K562 (cell line): Measurements from ENCODE around the gene SENP1. TPM values are rescaled to one million over a fixed set of nuclear protein-coding genes. Genes with fewer than 3 reads are reported as not detected.

Source experiments
- ATAC-seq: fragments of 200-7000 bp; cut with Tn5 transposase; 3 replicates; pipeline ENCODE4 v1.9.1; 2020; ENCODE audit warnings: moderate library complexity
- BruUV-seq: library from RNA; stranded (reverse); fragments of 400-500 nt; replicated peaks from 2 replicates; lab custom pipeline; 2021; lab: Mats Ljungman, UMichigan
- CTCF ChIA-PET: fragments of 300-600 bp; formaldehyde crosslinking; extraction: SDS; loops from one replicate; lab custom pipeline; 2021; ENCODE audit warnings: low intra/inter-chr PET ratio; lab: Yijun Ruan, JAX
- POLR2A ChIA-PET: fragments of 300-600, 350-650 bp; sonication (Branson Sonifier 250); formaldehyde crosslinking; extraction: SDS; loops from one replicate; lab custom pipeline; 2021; ENCODE audit warnings: antibody characterized with exemption, inconsistent platforms; lab: Yijun Ruan, JAX
- DNase-seq, 4 experiments: peaks; one replicate each; pipeline versions ENCODE4 v3.0.0 to v3.0.0-alpha.2; 2011 to 2018; ENCODE audit warnings: low spot score in 3 of 4, mixed read lengths in 3 of 4; ENCODE audit errors: extremely low read depth in 1 of 4
- FAIRE-seq: peaks from 2 replicates; lab custom pipeline; 2011; peaks lifted over from hg19 to GRCh38; lab: Jason Lieb, UNC
- H2AFZ ChIP-seq: 2 replicates; pipeline ENCODE4 v1.6.0; 2011; ENCODE audit warnings: low read depth, low read length, control low read depth, inconsistent platforms
- H3K27ac ChIP-seq: fragments of 200-600 bp; 3 replicates; pipeline ENCODE4 v1.8.0; 2011; ENCODE audit warnings: low read depth, mild to moderate bottlenecking, control low read depth, inconsistent platforms, low read length, moderate library complexity, mixed read lengths; ENCODE audit errors: extremely low read depth
- H3K27me3 ChIP-seq, 2 experiments: fragments of 300-600 bp in 1 of 2; 2 replicates in 1 of 2; 3 replicates in 1 of 2; pipeline versions ENCODE4 v1.6.0 to v1.8.0; 2011; ENCODE audit warnings: inconsistent platforms in 2 of 2, low read length in 2 of 2, mild to moderate bottlenecking in 1 of 2, mixed read lengths in 1 of 2, moderate library complexity in 1 of 2; ENCODE audit not compliant: control insufficient read depth in 2 of 2, insufficient read depth in 2 of 2
- H3K36me3 ChIP-seq: fragments of 300-600 bp; 3 replicates; pipeline ENCODE4 v1.8.0; 2011; ENCODE audit warnings: mild to moderate bottlenecking, low read length, inconsistent platforms; ENCODE audit not compliant: control insufficient read depth, insufficient read depth
- H3K4me1 ChIP-seq, 2 experiments: fragments of 200-600 bp in 1 of 2; replicated peaks in 1 of 2; 2 replicates in 1 of 2; 3 replicates in 1 of 2; pipeline versions ENCODE4 v1.5.1 to v1.8.0; 2011; ENCODE audit warnings: inconsistent platforms in 2 of 2, low read length in 2 of 2, mild to moderate bottlenecking in 1 of 2, mixed read lengths in 1 of 2, moderate library complexity in 1 of 2; ENCODE audit not compliant: control insufficient read depth in 2 of 2, insufficient read depth in 2 of 2
- H3K4me2 ChIP-seq: 2 replicates; pipeline ENCODE4 v1.6.1; 2011; ENCODE audit warnings: low read length, control low read depth, inconsistent platforms, mixed read lengths; ENCODE audit not compliant: insufficient read depth
- H3K4me3 ChIP-seq: fragments of 200-600 bp; sonication (generic), shearing (Covaris generic); 2 replicates; pipeline ENCODE4 v1.5.1; 2016; ENCODE audit warnings: control low read depth, inconsistent platforms
- H3K79me2 ChIP-seq: fragments of 200-600 bp; 3 replicates; pipeline ENCODE4 v1.8.0; 2011; ENCODE audit warnings: low read length, inconsistent platforms; ENCODE audit not compliant: control insufficient read depth, insufficient read depth
- H3K9ac ChIP-seq, 2 experiments: 2 replicates each; pipeline versions ENCODE4 v1.6.0 to v1.6.1; 2011; ENCODE audit warnings: low read depth in 2 of 2, low read length in 2 of 2, control low read depth in 1 of 2, inconsistent platforms in 1 of 2, mild to moderate bottlenecking in 1 of 2, mixed read lengths in 1 of 2; ENCODE audit not compliant: insufficient read depth in 1 of 2
- H3K9me1 ChIP-seq: one replicate; pipeline ENCODE4 v1.6.0; 2011; ENCODE audit warnings: inconsistent platforms, mild to moderate bottlenecking, low read length, moderate library complexity; ENCODE audit not compliant: control insufficient read depth, insufficient read depth
- H3K9me3 ChIP-seq: replicated peaks from 2 replicates; pipeline ENCODE4 v1.5.1; 2011; ENCODE audit warnings: low read depth, low read length, inconsistent platforms; ENCODE audit not compliant: control insufficient read depth, insufficient read depth
- H4K20me1 ChIP-seq: replicated peaks from 2 replicates; pipeline ENCODE4 v1.6.1; 2011; ENCODE audit warnings: low read length, inconsistent platforms, mixed read lengths; ENCODE audit not compliant: control insufficient read depth, insufficient read depth
- ATF3 ChIP-seq, 2 experiments: fragments of 450-650 bp in 1 of 2; sonication (generic) in 1 of 2; formaldehyde crosslinking in 1 of 2; IDR thresholded peaks in 1 of 2; conservative IDR thresholded peaks in 1 of 2; 2 replicates each; pipeline versions ENCODE4 v1.6.1 to v1.8.1; 2016 to 2023; ENCODE audit warnings: mild to moderate bottlenecking in 2 of 2, moderate library complexity in 2 of 2, inconsistent platforms in 1 of 2, missing genetic modification reagents in 1 of 2
- BCL6 ChIP-seq: fragments of 250-450 bp; sonication (Bioruptor Pico); IDR thresholded peaks from 2 replicates; pipeline ENCODE4 v1.4.0; 2020
- CBFA2T2 ChIP-seq: fragments of 450-650 bp; conservative IDR thresholded peaks from 2 replicates; pipeline ENCODE4 v1.6.1; 2017; ENCODE audit warnings: mild to moderate bottlenecking
- CREB1 ChIP-seq, 2 experiments: sonication (generic) in 1 of 2; formaldehyde crosslinking in 1 of 2; IDR thresholded peaks; 2 replicates each; pipeline versions ENCODE4 v1.6.1 to v1.8.0; 2012 to 2022; ENCODE audit warnings: inconsistent platforms in 1 of 2, mild to moderate bottlenecking in 1 of 2, missing genetic modification reagents in 1 of 2, moderate library complexity in 1 of 2
- CREB5 ChIP-seq: fragments of 250-450 bp; sonication (Bioruptor Pico); IDR thresholded peaks from 2 replicates; pipeline ENCODE4 v1.5.0; 2020; ENCODE audit warnings: mild to moderate bottlenecking
- EP300 ChIP-seq: IDR thresholded peaks from 2 replicates; pipeline ENCODE4 v1.6.1; 2012; ENCODE audit warnings: low read length, improper control_type of control experiment
- GTF2B ChIP-seq: IDR thresholded peaks from 2 replicates; pipeline ENCODE4 v1.6.1; 2011; ENCODE audit not compliant: insufficient read length; ENCODE audit errors: extremely low read depth
- OTX1 ChIP-seq: fragments of 450-650 bp; formaldehyde crosslinking; IDR thresholded peaks from 2 replicates; pipeline ENCODE4 v1.4.0; 2022; ENCODE audit warnings: mild to moderate bottlenecking
- RBM17 ChIP-seq: fragments of 200-400 bp; formaldehyde crosslinking; IDR thresholded peaks from 2 replicates; pipeline ENCODE4 v1.6.1; 2017; ENCODE audit warnings: low read depth, mild to moderate bottlenecking, low read length, borderline replicate concordance
- SIN3A ChIP-seq, 2 experiments: fragments of 150-350 bp in 1 of 2; IDR thresholded peaks; 2 replicates each; pipeline ENCODE4 v1.6.1; 2011 to 2016; ENCODE audit warnings: borderline replicate concordance in 2 of 2, low read depth in 2 of 2, low read length in 2 of 2, mild to moderate bottlenecking in 2 of 2, moderate library complexity in 2 of 2; ENCODE audit not compliant: control insufficient read depth in 1 of 2
- TBP ChIP-seq: optimal IDR thresholded peaks from 2 replicates; pipeline ENCODE3; 2011; ENCODE audit warnings: low read depth, low read length, improper control_type of control experiment
- ZNF239 ChIP-seq: fragments of 250-450 bp; sonication (Bioruptor Pico); IDR thresholded peaks from 2 replicates; pipeline ENCODE4 v1.4.0; 2020; ENCODE audit warnings: mild to moderate bottlenecking
- WGBS: fragments of 100-300 bp; shearing (Covaris generic); methylation state at CpG from one replicate; pipeline ENCODE4 v1.1.6; 2016; ENCODE audit warnings: low coverage, mixed read lengths; ENCODE audit not compliant: insufficient coverage; ENCODE audit errors: missing lambda C conversion rate; 5-methylcytosine and 5-hydroxymethylcytosine counted together
- in situ Hi-C: fragments of 300-500 bp; cut with MboI; formaldehyde crosslinking; loops from 4 replicates; pipeline ENCODE4 v1.15.0; 2018; ENCODE audit warnings: inconsistent platforms, mixed read lengths
- intact Hi-C: fragments of 100-400 bp; cut with micrococcal nuclease; formaldehyde crosslinking; loops from 2 replicates; pipeline ENCODE4 v1.14.2; 2022
- polyA plus RNA-seq, 8 experiments: library from polyadenylated mRNA; depleted of rRNA in 4 of 8; stranded (reverse) in 5 of 8; unstranded in 3 of 8; fragments of >200 nt; fragmentation: Nextera tagmentation in 2 of 8; fragmentation: Illumina TruSeq in 1 of 8; extraction: Ambion mirVana in 2 of 8; extraction: Trizol in 1 of 8; gene quantifications; 2 replicates each; pipeline versions ENCODE4 v1.2.1 to v1.2.3, GENCODE V29; 2011 to 2014; ENCODE audit warnings: inconsistent platforms in 1 of 8, missing spikeins in 1 of 8
- total RNA-seq, 7 experiments: library from RNA; depleted of rRNA in 6 of 7; stranded (reverse); fragments of >200 nt in 6 of 7; fragmentation: Illumina TruSeq in 2 of 7; extraction: Trizol in 2 of 7; gene quantifications; 2 replicates each; pipeline versions ENCODE4 v1.2.1 to v1.2.3, GENCODE V29; 2011 to 2021; ENCODE audit warnings: low replicate concordance in 1 of 7

Gene SENP1
- total and polyA plus RNA-seq, 9 of the 15 experiments (the other 6 are each of a cell fraction or from before 2014, with no cell fraction given) = 15.5 to 59.0 (median 36.3) TPM

GRCh38 chr12:48010366-48010970, 95.4 kb downstream of the SENP1 start (continued):
- TF ChIP-seq SIN3A (IDR thresholded peaks at IDR 0.05; ENCODE audit: borderline replicate concordance in 2 of 2, control insufficient read depth in 1 of 2, low read depth in 2 of 2, low read length in 2 of 2) = no peak

- CTCF ChIA-PET = no interaction called here
- no peak for FAIRE-seq
- Histone ChIP-seq H4K20me1 (no peaks in the 10 kb centered on the region; the same call in 1 of the 2 replicates), H3K4me1 (peaks cover 0 to 8% of the 10 kb centered on the region in 2 experiments; a peak in 1 of 5 replicates), H2AFZ (no peak overlapping the region; the same call in 1 of the 2 replicates), H3K9me3 (no peaks in the 10 kb centered on the region), H3K4me2 (no peak overlapping the region), H3K9ac (no peak overlapping the region), H3K27me3 (peaks cover 55 to 58% of the 10 kb centered on the region in 2 experiments), H3K9me1 (no peaks in the 10 kb centered on the region), H3K27ac (no peak overlapping the region), H3K4me3 (no peak overlapping the region), H3K36me3 (no peaks in the 10 kb centered on the region), H3K79me2 (no peaks in the 10 kb centered on the region)
- DNase-seq = no peak
- no TSS peak for BruUV-seq
- no peak for ATAC-seq
- intact Hi-C loops = no loop called here
- in situ Hi-C loops = no loop called here
- POLR2A ChIA-PET = no interaction called here
- no peak for TF ChIP-seq CREB1 (IDR thresholded peaks at IDR 0.05)
- no peak for TF ChIP-seq CREB1 (CRISPR knock-in tag; IDR thresholded peaks at IDR 0.05)
- no peak for TF ChIP-seq ATF3 (IDR thresholded peaks at IDR 0.05)
- no peak for TF ChIP-seq ATF3 (CRISPR knock-in tag; conservative IDR thresholded peaks at IDR 0.05)
- TF ChIP-seq GTF2B = no peak
- no peak for TF ChIP-seq RBM17
- no peak for TF ChIP-seq BCL6 (CRISPR knock-in tag)
- no peak for TF ChIP-seq TBP
- TF ChIP-seq OTX1 = no peak
- TF ChIP-seq CBFA2T2 = no peak
- TF ChIP-seq EP300 = no peak
- no peak for TF ChIP-seq ZNF239 (CRISPR knock-in tag)
- no peak for TF ChIP-seq CREB5 (CRISPR knock-in tag)
- 0% methylated on average over 1 of the region's 1 CpG for WGBS
Measured at GRCh38 chr12:48009471-48009870, 96.4 kb downstream of the SENP1 start.
